Erythroblast (primary cell): Measurements from ENCODE around the gene CELF2.

Source experiments
- GATA1 ChIP-seq: IDR thresholded peaks from 2 replicates; pipeline ENCODE4 v1.6.1; 2011; ENCODE audit warnings: low read depth, mild to moderate bottlenecking, control low read depth, low read length, moderate library complexity
- POLR2A ChIP-seq: IDR thresholded peaks from 2 replicates; pipeline ENCODE4 v1.6.1; 2011; ENCODE audit warnings: mild to moderate bottlenecking, low read length

DNA sequence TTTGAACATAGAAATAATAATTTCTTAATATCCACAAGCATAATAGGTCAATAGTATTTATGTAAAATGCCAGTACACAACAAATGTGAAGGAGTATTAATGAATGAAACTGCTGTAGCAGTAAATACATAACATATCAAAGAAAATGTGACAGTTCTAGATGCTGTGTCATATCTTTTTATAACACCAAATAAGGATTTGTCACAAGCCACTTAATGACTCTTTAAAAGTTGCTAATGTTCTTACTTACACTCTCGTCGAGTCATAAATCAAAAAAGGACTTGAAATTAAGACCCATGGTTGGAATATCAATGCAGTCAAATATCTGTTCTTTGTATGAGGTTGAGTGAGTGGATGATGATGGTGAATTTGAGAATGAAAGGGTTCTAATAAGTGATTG, 96.6 kb downstream of the CELF2 start:
- TF ChIP-seq POLR2A (no peak), GATA1 (no peak)
